CD4-positive, alpha-beta T cell treated with Interleukin-15 for 4 hours (primary cell): ENCODE measurements around the gene ZFAND2A.

Experiments used
- DNase-seq: peaks from one replicate; pipeline ENCODE4 v3.0.0-alpha.2; 2020; ENCODE audit warnings: low spot score

The ZFAND2A gene

DNA sequence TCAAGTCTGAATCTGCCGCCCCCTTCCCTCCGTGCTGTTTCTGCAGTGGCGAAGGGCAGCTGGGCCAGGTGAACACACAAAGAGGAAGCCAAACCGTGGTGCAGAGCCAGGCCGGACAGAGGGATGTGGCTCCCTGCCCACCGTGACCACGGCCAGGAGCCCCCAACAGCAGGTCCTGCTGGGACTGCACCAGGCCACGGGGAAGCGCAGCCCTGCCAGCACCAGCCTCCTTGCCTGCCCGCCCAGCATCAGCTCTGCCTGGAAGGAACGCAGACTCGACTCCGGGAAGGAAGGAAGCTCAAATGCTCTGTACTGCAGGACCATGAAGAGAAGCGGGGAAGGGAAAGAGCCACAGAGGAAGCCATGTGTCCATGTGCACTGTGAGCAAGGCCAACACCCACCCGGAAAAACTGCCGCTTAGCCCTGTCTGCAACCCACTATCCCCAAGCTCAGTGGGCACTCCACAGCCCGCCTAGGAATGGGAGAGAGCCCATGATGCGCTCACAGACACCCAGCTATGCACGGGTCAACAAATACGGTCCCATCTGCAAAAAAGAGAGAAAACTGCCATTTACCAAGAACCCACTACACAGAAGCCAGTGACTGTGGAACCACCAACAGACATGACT, 53.1 kb downstream of the ZFAND2A start:
- DNase-seq, result no peak

GRCh38 chr7:1106063-1106792, 53.8 kb downstream of the ZFAND2A start:
- DNase-seq, result no peak

DNA sequence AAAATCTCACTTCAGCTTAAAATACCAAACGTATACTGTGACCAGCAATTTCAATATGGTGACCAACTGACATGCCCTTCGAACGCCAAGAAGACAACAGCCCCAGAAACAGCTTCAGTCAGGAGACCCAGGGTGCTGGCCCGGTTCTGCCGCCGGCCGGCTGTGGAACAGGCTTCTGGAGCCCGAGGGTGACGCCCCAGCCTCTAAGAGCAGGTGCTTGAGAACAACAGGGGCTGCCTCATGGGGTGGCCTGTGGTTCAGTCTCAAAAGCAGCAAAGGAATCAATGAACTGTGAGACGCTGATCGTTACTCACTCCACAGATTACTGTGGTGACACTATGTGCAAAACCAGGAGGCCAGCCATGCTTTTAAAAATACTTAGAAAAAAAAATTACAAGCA, 54.8 kb downstream of the ZFAND2A start:
- no peak for DNase-seq

DNA sequence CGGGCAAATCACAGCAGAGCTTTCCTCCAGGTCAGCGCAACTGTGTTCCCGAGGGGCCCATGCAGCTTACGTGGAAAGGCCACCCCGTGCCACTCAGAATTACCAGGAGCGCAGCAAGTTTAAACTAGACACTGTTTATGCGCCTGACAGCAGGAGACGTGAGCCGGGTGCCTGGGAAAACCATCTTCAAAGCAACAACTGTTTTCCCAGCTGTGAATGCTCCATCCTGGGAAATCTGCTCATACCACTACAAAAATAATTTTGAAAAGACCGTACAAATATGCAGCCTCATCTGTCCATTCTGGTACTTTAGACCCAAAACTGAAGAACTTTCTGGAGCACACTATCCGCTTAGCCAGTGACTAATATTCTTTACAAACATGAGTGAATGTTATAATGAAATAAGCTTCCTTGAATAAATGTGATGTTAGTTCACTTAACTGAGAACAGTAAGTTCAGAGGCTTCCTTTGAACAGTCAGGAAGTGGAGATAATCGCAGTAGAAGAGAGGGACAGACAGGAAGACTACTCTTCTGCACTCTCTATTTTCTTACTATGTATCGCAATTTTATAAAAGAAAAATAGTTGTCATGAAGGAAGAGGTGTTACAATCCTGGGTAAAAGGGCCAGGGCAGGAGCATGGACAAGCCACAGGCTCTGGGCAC, 55.3 kb downstream of the ZFAND2A start:
- no peak for DNase-seq

GRCh38 chr7:1103789-1104515, 56.0 kb downstream of the ZFAND2A start:
- DNase-seq, result no peak

DNA sequence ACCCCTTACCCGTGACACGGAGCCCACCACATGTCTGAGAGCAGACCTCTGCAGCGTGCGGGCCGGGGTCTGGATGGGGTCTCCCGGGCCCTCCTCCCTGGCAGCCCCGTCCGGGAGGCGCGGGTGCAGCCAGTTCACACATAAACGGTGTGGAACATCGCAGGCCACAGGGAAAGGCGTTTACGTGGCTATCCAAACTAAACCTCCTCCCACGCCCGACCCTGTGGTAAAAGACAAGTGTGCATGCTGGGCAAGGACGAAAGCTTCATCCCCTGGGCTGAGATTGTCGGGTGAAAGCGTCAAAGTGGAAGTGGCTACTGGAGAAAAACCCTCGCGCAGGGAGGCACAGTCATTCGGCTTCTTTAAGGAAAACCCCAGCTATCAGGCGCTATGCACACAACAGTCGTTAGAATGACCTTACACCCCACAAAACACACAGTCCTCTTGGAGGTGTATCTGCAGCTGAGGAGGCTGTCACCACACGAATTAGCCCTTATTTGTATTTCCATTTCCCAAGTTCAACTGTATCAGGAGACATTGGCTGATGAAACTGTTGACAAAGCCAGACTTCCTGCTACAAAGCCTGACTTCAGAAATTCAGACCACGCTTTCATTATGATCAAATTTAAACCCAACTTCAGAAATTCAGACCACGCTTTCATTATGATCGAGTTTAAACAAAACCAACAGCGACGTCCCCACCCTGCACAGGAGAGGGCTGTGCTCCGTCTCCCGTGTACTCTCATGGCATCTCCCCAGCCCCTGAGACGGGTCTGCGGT, 56.8 kb downstream of the ZFAND2A start:
- DNase-seq, result peak; percentile 6
